NCI-H1092 treated with DMSO at 0.1 percent for 48 hours (cell line): Measurements from ENCODE around the gene NHSL2.

Experiments
- DNase-seq: peaks from one replicate; lab custom pipeline; 2025; lab: John Stamatoyannopoulos, UW

Gene NHSL2

DNA sequence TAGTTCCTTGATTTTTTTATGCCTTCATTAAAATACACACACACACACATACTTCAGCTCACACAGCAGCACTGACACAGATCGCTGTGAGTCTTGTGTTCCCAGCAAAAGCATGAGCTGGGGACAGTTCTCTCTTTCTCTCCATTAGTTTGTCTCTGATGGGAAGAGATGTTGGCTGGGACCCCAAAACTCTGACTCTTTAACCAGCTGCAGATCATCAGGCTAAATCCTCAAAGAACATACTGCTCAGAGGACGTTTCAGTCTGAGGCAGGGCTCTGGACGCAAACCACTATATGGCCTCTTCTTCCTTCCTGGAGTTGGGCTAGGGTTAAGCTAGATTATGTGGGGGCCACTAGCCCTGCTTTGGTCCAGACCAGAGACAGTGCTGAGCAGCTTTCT is 109.6 kb downstream of the NHSL2 start:
- DNase-seq = no peak

DNA sequence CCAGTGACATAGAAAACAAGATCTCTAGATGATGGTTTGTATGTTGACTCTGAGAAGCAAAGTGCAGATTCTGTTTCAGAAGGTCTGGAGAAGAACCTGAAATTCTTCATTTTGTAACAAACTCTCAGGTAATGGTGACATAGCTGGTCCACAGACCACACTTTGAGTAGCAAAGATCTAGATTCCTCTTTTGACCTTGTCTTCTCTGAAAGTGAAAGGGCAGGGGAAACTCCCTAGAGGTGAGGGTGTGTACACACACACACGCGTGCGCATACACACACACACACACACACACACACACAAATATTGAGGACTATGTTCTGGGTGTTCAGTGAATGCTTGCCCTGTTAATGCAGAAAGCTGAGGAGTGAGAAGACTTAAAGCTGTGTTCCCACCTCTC is 110.1 kb downstream of the NHSL2 start:
- DNase-seq = no peak

DNA sequence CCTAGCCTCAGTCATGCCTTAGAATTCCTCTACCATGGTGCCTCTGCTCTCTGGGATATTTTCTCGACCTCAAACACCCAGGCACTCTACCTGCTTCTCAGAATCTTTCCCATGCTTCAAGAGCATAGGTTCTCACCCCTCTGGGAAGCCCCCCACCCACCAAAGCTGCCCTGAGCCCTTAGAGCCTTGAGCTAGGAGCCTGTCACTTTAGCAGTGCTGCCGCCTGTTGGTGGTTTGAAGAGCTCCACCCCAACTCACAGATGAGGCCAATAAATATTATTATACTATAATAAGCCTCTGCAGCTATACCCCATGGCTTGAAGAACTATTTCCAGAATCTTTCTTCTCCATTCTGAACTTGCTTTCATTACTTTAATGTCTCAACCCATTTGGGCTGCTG is 111.3 kb downstream of the NHSL2 start:
- DNase-seq = no peak

DNA sequence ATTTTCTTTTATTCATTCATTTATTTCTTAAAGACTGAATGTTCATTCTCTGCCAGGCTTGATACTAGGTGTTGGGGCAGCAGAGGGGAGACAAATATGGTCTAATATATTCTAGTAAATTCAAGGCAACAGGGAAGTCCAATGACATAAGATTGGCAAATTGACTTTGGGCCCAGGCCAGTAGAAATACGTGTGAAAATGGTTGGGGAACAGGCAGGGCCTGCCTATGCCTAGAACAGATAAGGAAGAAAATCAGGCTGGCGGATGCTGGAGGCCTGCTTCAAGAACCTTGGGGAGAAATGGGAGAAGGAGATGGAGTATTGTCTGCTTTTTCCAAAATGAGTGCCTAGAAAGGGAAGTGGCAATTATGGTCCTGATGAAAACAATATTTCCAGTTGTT is 112.4 kb downstream of the NHSL2 start:
- no peak for DNase-seq

DNA sequence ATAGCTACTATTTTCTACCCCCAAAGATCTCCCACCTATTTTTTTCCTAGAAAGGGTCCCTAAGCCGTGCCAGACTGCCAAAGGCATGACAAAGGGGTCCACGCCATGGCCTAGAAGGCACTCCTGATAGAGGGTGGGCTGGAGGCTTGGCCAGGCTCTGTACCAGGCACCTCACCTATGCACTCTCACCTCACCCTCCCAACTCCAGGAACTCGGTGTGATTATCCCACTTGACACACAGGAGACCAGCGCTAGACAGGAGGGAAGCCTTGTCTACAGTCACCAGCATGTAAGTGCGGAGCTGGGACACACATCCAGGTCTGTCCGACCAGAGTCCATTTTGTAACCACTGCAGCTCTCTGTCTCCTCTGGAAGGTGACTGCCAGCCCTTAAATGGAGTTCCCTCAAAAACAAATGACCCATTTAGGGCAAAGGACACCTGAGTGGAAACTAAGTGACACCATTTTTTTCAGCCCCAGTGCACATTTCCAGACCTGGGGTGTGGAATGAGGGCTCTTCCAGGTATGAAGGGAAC is 114.7 kb downstream of the NHSL2 start:
- no peak for DNase-seq

DNA sequence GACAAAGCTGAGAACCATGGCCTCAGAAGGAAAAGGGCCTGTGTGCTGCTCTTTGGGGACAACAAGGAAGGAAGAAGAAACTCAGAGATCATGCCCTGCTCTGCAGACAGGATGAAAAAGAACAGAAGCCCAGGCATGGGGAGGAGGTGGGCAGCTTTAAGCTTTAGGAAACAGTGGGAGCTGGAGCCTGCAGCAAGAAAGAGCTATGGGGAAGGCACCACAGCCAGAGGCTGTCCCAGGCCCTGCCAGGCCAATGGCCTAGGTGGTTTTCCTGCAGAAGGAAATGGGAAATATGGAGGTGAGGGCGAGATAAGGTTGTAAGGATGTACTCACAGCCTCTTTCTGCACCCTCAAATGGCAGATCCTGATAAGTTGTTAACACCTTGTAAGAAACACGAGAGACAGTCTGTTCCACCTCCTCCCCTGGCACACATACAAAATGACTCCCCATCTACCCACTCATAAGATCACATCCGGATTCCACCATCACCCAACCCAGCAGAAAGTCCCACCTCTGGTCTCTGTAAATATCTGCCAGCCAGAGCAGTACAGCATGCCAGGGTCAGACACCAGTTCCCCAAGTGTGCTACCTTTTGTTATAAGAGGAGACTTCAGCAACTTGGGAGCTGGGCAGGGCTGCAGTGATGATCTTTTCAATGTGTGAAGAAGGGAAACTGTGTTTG is 115.8 kb downstream of the NHSL2 start:
- no peak for DNase-seq

DNA sequence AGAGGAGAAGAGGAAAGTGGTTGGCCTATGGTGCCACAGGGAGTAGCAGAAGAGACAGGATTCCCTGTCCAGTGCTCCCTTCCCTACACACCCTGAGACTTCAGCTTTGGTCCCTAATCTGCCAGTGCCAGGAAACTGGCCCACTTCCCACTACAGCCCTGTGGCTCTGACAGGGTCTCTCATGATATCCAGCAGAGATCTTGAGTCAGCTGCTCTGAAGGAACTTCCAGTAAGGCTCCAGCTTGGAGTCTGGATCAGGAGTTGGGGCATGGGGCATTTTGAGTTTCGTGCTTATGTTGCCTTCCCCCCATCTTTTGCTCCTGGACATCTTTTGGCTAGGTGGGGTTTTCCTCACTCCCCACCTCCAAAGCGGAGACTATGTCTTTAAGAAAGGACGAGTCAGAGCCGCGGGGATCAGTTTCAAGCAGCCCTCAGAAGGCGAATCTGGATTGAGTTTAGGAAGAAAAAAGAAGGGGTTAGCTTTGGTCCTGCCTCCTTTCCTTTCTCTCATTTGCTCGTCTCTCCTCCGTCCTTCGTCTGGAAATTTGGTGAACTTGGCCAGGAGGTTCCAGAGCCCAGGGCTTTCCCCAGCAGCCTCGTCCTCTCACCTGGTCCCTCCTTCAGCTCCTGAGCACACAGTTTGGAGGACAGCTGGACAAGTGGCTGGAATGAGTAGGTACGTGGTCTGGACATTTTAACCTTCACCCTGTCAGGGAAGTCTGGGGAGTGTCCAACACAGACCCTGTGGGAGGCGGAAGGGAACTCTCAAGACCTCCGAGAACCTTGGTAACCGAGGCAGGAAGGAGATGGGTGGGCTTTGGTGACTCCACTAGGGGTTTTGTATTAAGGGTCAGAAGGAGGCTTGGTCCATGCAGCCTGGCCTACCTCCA is 116.6 kb downstream of the NHSL2 start:
- no peak for DNase-seq

DNA sequence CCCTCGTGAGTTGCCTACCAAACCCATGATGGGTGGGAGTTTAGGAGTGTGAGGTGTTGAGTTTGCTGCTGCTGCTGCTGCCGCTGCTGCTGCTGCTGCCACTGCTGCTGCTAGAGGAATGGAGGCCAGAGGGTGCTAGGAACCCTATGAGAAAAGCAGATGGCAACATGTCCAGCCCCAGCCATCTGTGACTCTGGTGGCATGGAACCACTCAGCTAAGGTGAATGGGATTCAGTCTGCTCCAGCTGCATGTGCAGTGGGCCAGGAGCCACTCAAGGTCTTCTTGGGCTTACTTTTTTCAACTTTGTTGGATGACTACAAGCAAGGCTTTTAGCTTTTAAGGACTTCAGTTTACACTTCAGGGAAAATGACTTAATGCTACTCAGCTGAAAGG is 117.3 kb downstream of the NHSL2 start:
- DNase-seq = no peak

DNA sequence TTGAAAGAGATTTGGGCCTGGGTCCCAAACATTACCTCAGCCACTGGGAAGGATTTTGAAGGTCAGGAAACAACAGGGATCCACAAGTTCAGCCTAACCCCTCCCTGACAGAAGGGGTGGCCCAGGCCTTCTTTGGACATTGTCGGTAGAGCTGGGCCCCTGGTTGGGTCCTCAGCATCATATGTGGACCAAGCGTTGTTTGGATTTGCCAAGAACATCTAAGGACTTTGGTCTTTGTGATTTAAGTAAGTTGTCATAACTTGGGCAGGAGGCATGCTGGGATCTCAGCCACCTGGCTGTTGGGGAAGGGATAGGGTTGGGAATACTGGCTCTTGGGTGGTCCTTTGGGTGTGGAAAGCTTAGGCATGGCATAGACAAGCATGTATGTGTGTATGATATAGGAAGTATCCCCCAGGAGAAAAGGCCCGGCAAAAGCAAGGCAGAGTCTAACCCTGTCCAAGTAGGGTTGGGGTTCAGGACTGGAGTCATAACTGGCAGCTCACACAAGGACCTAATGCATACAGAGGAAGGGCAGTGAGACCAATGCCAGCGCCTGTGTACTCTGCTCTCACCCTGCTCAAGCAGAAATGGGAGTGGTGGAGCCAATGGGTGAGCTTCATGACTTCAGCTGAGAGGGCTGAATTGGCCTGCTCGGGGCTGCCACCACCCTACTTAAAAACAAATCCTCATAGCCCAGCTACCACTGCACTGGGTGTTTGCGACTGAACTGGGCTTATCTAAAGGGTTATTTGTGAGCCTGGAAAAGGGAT is 118.2 kb downstream of the NHSL2 start:
- no peak for DNase-seq

DNA sequence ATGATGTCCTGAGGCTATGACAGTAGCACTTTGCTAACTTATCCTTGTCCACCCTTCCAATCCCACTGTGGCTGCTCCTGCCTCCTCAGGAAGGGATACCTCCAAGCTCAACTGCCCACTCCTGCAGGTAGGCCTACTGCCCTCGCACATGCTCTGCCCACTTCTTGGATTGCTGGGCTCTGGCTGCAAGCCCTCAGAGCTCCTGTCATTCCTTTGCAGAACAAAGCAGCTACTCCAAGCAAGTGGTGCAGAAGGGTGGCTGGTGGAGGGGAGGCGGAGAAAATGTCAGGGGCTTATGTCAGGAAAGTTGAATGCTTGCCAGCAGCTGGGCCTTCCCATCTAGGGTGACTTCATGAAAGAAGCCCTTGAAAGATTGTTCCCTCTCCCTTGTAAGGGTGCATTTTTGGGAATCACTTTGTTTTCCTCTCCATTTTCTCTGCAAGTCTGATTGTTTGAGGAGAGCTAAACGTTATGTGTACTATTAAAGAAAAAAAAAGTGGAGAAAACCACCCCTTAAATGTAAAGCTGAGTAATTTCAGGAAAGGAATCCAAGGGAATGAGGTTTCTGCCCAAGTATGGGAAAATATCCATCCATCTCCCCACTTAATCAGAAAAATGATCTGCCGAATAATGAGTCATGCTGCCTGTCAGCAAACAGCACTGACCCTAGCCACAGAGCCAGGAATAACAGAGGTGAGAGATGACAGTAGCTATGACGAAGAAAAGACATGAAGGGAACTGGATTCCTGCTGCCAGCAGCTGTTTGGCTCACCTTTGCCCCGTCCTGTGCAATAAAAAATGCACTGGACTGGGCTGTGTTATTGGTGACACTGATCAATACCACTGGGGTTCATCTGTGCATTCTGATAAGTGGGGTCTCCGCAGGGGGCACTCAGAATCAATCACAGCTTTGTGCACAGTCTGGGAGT is 119.1 kb downstream of the NHSL2 start:
- DNase-seq = no peak

DNA sequence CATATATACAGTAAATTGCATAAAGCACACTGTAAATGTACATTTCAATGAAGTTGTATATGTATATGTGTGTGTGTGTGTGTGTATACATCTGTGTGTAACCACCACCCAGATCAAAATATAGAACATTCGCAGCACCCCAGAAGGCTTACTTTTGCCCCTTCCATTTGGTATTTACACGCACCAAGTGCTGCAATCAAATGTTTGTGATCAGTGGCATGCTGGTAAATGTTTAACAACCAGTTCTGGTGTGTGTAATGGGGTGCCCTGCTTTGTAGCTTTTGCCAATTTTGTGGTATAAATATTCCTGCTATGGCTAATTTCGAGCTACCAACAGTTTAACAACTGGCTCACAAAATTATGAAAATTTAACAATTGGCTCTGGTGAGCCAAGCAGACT is 119.8 kb downstream of the NHSL2 start:
- no peak for DNase-seq

DNA sequence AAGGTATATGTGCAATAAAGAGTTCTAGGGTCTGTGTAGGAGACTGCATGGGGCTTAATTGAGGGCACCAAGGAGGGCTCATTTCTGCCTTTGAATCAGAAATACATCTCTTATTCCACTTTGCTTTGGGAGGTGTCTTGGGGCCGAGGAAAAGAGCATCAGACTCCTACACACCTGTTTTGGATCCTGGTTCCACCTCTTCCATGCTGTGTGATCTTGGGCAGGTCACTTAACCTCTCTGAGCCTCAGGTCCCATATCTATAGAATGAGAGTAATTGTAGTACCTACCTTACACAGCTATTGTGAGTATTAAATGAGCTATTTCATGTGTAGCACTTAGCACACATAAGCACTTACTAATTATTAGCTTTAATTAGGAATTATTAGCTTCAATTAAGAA is 120.5 kb downstream of the NHSL2 start:
- DNase-seq = no peak

DNA sequence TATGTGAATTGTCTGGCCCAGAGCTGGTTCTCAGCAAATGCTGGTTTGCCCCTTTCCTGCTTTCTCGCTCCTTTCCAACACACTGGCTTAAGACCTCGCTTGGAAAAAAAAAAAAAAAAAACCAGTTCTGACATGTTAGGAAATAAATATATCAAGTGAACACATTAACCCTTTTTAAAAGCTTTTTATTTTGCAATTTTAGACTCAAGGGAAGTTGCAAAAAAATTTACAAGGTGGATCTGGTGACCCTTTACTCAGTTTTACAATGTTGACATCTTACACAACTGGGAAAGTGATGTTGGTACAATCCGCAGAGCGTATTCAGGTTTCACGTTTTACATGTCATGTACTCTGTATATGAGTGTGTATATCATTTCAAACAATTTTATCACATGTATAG is 121.0 kb downstream of the NHSL2 start:
- DNase-seq = no peak

DNA sequence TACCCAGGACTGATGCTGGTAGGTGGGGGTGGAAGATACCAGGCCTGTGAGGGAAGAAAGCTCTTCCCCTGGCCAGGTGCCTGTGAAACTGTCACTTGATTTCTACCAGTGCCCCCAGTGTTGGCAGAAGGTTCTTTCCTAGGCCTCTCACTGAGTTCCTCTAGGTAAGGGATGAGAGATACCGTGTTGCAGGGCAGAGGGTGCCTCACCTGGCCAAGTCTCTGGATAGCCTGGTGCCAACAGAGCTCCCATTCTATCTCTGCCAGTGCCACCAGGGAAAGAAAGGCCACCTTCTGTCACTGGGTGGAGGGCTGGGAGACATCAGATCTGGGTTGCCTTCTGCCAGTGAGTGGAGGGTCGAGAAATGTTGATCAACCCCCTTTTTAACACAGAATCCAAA is 127.0 kb downstream of the NHSL2 start:
- no peak for DNase-seq

DNA sequence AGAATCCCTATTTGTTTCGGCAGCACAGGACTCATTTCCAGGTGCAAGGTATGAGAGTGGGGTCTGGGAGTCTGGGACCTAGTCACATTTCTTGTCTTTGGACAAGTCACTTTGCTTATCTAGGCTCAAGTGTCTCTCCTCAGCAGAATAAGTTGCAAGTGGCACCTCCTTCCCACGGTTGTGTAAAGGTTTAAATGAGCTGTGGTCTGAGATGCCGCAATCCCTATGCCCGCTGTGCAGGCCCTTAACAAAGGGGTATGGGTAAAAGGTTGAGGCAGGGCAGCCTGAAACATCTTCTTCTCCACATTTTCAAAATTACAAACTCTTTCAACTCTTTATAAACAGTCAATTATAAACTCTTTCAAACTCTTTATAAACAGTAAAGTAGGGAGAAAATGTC is 127.4 kb downstream of the NHSL2 start:
- DNase-seq = no peak

DNA sequence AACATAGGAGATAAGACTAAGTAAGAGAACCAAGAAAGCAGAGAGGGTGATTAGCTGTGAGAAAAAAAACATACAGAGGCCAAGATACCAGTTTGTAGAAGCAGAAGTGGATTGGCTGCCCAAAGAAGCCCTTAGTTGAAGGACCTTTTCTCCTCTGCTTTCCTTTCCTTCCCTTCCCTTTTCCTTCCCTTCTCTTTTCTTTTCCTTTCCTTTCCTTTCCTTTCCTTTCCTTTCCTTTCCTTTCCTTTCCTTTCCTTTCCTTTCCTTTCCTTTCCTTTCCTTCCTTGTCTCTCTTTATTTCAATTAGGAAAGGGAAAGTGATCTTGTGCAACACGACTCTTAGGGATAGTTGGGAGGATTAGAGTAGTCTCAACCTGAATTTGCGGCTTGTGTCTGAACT is 128.2 kb downstream of the NHSL2 start:
- no peak for DNase-seq

DNA sequence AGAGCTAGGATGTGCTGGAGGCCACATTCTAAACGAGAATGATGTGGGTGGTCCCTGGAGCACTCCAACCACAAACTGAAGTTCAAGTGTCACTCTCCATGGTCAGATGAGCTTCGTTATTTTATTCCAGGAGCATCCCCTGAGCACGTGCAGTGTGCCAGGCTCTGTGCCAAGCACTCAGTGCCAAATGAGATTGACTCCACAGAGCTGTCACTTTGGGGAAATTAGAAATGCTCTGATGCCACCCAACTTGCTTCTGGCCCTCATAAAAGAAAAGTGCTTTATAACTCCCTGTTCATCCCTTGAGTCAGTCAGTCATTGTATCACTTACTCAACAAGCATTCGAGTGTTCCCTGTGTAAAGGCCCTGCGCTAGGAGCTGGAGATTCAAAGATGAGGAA is 129.9 kb downstream of the NHSL2 start:
- no peak for DNase-seq

DNA sequence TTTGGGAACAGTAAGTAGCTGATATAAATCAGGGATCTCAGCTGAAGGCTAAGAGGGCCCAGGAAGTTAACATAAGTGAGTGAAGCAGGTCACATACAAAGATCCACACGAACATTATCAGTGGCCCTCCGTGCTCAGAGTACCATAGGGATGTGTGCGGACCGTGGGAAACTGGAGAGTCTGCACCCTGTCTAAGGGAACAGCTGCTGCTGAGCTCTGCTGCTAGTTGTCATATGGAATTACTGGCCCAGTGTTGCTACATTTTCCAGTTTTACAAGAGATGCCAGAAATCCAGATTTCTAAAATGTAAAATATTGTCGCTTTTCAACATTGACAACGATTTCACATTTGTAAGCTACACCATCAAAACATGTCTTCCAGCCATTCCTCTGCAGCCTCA is 130.5 kb downstream of the NHSL2 start:
- DNase-seq = no peak

DNA sequence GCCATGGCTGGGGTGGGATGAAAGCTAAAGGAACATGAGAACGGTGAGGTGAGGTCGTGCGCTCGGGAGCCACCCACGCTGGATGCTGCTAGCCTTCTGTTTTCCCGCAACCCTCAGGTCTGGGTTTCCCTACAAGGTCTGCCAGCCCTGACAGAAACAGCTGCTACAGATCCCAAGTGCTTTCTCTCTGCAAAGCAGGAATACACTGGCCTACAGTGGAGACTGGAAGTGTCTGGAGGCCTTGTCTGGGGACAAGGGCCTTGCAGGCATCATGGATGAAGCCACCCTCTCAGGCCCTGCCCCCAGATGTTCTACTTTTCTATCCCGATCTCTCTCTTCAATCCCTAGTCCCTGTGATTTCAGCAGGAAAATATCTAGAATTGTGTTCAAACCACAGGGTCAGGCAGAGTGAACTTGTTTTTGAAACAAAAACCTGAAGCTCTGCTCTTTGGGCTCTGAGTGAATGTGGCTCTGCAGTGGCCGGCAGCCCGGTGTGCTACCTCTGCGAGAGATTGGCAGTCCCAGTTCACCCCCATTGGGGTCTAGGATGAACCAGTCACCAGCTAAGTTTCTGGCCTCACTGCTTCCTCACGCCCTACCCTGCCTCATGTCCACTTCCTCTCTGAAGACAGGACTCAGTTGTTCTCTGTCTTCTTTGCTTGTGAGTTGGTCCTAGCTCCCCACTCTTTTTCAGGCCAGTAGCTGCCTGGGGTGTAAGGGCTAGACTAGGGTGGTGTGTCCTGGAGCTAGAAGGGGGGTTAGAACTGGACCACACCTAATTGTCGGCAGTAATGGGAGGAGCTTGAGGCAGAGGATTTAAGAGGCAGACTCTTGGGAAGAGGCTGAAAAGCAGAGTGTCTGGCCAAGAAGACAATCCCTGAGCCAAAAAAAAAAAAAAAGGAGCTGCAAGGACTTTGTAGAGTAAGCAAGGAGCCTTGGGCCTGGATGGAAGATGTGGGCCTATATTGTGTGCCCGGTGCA is 131.5 kb downstream of the NHSL2 start:
- DNase-seq = no peak

DNA sequence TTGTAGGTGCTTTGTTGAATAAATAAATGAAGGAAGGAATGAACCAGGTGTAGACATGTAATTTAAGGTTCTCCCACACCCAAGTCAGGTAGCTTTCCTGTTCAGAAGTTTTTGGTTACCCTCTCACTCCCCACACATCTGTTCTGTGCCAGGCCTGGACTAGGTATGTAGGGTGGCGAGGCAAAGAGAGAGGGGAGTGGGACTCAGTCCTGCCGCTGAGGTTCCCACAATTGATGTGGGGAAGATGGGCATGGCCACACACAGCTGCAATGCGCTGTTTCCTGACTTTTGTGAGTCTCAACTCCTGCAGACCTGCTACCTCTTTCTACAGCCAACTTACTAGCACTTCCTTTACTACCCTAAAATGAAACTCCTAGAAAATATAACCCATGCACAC is 132.2 kb downstream of the NHSL2 start:
- no peak for DNase-seq
